Omental fat pad (tissue), 4 donors: ENCODE data around the gene TM7SF2. TPM values are rescaled to one million over a fixed set of nuclear protein-coding genes. Genes with fewer than 3 reads are reported as not detected.

ENCODE experiments used
- ATAC-seq: fragments of 150-250 bp; one replicate; pipeline ENCODE4 v1.9.1; 2016; ENCODE audit warnings: mild to moderate bottlenecking, moderate library complexity; ENCODE audit not compliant: low FRiP score
- DNase-seq: peaks from one replicate; pipeline ENCODE4 v3.0.0-alpha.2; 2019; ENCODE audit warnings: low spot score
- total RNA-seq, 4 donors: library from RNA; depleted of rRNA; stranded (reverse); fragments of >200 nt; gene quantifications; one replicate each; pipeline ENCODE4 v1.1.0, GENCODE V29; 2016
- TF ChIP-seq, protein P1 (sequence below), 3 donors: fragments of 450-650 bp; IDR thresholded peaks; one replicate each; pipeline ENCODE4 v1.5.1; 2016 to 2017; ENCODE audit warnings: antibody characterized with exemption in 3 of 3, mild to moderate bottlenecking in 3 of 3, moderate library complexity in 2 of 3

The TM7SF2 gene
- total RNA-seq, 4 donors from 2014 or later, result 44.8 to 345 (median 88.6) TPM

DNA sequence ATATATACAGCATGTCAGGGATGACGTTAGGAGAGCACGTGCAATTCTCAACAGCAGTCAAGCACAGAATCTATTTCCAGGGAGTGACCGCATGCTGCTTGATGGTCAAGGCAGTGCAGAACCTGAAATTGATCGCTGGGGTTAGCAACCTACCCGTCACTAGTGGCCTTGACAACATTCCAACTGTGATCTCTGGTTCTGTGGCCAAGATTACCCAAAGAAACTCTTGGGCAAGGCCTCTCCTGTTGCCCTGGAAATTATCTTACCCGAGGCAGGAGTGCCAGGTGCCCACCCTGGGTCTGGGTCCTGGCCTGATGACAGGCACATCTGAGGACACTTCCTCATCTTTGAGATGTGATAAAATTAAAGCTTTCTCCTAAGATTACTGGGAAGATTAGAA, 2.2 kb downstream of the TM7SF2 start:
- TF ChIP-seq, protein P1, sequence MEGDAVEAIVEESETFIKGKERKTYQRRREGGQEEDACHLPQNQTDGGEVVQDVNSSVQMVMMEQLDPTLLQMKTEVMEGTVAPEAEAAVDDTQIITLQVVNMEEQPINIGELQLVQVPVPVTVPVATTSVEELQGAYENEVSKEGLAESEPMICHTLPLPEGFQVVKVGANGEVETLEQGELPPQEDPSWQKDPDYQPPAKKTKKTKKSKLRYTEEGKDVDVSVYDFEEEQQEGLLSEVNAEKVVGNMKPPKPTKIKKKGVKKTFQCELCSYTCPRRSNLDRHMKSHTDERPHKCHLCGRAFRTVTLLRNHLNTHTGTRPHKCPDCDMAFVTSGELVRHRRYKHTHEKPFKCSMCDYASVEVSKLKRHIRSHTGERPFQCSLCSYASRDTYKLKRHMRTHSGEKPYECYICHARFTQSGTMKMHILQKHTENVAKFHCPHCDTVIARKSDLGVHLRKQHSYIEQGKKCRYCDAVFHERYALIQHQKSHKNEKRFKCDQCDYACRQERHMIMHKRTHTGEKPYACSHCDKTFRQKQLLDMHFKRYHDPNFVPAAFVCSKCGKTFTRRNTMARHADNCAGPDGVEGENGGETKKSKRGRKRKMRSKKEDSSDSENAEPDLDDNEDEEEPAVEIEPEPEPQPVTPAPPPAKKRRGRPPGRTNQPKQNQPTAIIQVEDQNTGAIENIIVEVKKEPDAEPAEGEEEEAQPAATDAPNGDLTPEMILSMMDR (IDR thresholded peaks at IDR 0.05), result no peak
- no peak for ATAC-seq
- no peak for DNase-seq

DNA sequence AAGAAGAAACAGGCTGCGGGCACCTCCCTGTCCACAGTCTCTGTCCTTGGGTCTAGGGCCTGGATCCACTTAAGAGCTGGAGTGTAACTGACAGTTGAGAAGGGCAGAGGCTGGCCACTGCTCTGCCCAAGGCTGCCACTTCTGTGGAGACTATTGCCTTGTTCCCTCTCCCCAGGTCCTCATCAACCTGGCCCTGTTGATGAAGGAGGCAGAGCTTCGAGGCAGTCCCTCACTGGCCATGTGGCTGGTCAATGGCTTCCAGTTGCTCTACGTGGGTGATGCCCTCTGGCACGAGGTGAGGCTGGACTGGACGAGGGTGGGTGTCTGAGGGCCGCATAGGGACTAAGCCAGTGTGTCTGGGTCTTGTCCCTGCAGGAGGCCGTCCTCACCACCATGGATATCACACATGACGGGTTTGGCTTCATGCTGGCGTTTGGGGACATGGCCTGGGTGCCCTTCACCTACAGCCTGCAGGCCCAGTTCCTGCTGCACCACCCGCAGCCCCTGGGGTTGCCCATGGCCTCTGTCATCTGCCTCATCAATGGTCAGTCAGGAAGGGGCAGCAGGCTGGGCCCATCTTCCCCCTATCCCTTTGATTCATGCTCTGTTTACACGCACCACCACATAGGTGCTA, 3.0 kb downstream of the TM7SF2 start:
- DNase-seq (no peak), ATAC-seq (no peak)

GRCh38 chr11:65115361-65116082, 3.9 kb downstream of the TM7SF2 start:
- ATAC-seq, result no peak
- TF ChIP-seq, protein P1 (IDR thresholded peaks at IDR 0.05), result no peak
- DNase-seq, result no peak

More for the DNA sequence above, 3.0 kb downstream of the TM7SF2 start:
- TF ChIP-seq, protein P1 (IDR thresholded peaks at IDR 0.05), result no peak

DNA sequence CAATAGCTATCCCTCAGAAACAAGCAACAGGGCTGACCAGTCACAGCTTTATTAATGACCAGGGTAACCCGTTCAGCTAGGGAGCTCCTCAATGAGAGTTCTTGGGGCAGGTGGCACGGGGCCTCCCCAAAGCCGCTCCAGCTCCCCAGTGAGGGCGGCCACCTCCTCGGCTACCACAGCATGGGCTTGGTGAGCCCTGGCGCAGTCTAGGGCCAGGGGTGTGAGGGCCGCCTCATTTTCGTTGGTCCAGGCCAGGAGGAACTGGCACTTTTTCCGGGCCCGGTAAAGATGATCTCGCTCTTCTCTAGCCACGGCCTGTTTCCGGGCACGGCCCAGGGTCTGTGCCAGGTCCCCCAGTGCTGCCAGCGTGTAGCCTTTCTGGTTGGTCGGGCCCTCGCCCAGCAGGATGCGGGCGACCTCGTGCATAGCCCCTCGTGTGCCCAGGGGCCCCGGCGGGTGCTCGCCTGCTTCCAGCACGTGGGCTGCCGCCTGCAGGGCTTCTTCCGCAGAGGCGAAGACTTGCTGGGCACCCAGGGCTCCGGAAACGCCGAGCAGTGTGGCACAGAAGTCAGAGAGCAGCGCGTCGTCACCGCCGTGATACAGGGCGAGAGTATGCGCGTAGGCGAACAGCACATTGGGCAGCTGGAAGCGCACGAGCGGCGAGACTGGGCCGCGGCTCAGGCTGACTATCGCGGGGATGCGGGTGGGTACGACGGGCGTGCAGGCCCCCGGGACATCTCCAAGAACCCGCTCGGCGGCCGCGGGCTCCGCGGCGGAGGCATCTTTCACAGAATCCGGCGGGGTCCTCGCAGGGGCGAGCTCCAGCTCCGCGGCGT, 4.9 kb downstream of the TM7SF2 start:
- ATAC-seq, result peak; percentile 26
- TF ChIP-seq, protein P1 (IDR thresholded peaks at IDR 0.05), result no peak
- no peak for DNase-seq

GRCh38 chr11:65117206-65118096, 5.8 kb downstream of the TM7SF2 start, which contains the start of gene ZNHIT2:
Gene ZNHIT2 (minus strand): TSS chr11:65117701. CDS start chr11:65117653, 48 bp downstream.
- ATAC-seq (peak; percentile 73), DNase-seq (peak; percentile 99)
- TF ChIP-seq, protein P1 (IDR thresholded peaks at IDR 0.05), result peak in 2 of 3 donors; percentile 89 to 91
